ENCODE data around the gene GPR157.
A peak's percentile ranks its signal among the peaks of the same experiment; 100 is the strongest.

The GPR157 gene

DNA sequence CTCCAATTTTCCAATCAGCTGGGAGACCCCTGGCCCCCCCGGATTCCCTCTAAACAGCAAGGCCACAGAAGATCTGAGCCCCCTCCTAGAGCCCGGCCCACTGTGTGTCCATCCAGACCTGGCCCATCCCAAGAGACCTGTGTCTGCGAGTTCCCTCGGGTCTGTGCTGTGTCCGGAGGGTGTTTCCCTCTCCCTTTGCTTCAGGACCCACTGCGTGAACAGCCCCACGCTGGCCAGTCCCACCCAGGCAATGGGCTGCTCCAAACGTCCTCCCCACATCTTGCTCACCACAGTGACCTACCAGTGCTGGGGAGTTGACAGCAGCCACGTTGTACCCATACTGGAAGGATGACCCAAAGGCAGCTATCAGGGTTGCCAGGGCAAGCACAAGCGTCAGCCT is 71.1 kb downstream of the GPR157 start:
- Histone ChIP-seq H2BK12ac (ENCODE audit: low read length) (no peak overlapping the region), H3K14ac (ENCODE audit: low read length) (no peak overlapping the region), H2BK15ac (ENCODE audit: low read length) (no peak overlapping the region), H3K4ac (ENCODE audit: low read length) (no peak overlapping the region), H2BK120ac (ENCODE audit: low read depth, low read length) (no peak overlapping the region), H4K91ac (ENCODE audit: low read depth, low read length, poor library complexity) (no peak overlapping the region), H4K8ac (ENCODE audit: low read depth, low read length) (no peak overlapping the region), H3K27me3 (ENCODE audit: control insufficient read depth in 3 of 3, insufficient read depth in 3 of 3, low read depth in 1 of 3, low read length in 3 of 3) (no peaks in the 10 kb centered on the region), H3K18ac (ENCODE audit: low read length) (peak overlapping the region; percentile 84), H3K9me3 (replicated peaks in 1 of 2; ENCODE audit: control insufficient read depth in 2 of 2, insufficient read depth in 1 of 2, low read depth in 1 of 2, low read length in 2 of 2) (peaks cover 0 to 3% of the 10 kb centered on the region in 2 donors), H3K4me3 (ENCODE audit: low read length in 2 of 2) (no peak overlapping the region), H3K36me3 (replicated peaks in 1 of 2; ENCODE audit: control insufficient read depth in 2 of 2, insufficient read depth in 2 of 2, low read length in 2 of 2) (no peaks in the 10 kb centered on the region), H3K23ac (ENCODE audit: low read depth, low read length, poor library complexity) (no peak overlapping the region), H2AK5ac (ENCODE audit: low read depth, low read length) (no peak overlapping the region), H3K4me1 (ENCODE audit: control insufficient read depth in 2 of 2, insufficient read depth in 1 of 2, low read depth in 1 of 2, low read length in 2 of 2) (peaks cover 0 to 4% of the 10 kb centered on the region in 2 donors), H3K9ac (ENCODE audit: low read depth, low read length, poor library complexity) (no peak overlapping the region), H2BK5ac (ENCODE audit: low read length) (no peak overlapping the region), H2AFZ (ENCODE audit: low read length) (no peak overlapping the region), H3K4me2 (ENCODE audit: insufficient read depth, low read length, poor library complexity, severe bottlenecking) (no peak overlapping the region), H3K79me1 (ENCODE audit: low read depth, low read length) (no peaks in the 10 kb centered on the region), H3K27ac (replicated peaks; ENCODE audit: low read length) (no peak overlapping the region)
- DNase-seq (ENCODE audit: low spot score), result no peak
- no CpG with 5 or more reads among the region's 10 CpGs for WGBS, 2 donors (ENCODE audit: extremely low coverage in 2 of 2, insufficient read length in 2 of 2, insufficient replicate concordance in 1 of 2)

DNA sequence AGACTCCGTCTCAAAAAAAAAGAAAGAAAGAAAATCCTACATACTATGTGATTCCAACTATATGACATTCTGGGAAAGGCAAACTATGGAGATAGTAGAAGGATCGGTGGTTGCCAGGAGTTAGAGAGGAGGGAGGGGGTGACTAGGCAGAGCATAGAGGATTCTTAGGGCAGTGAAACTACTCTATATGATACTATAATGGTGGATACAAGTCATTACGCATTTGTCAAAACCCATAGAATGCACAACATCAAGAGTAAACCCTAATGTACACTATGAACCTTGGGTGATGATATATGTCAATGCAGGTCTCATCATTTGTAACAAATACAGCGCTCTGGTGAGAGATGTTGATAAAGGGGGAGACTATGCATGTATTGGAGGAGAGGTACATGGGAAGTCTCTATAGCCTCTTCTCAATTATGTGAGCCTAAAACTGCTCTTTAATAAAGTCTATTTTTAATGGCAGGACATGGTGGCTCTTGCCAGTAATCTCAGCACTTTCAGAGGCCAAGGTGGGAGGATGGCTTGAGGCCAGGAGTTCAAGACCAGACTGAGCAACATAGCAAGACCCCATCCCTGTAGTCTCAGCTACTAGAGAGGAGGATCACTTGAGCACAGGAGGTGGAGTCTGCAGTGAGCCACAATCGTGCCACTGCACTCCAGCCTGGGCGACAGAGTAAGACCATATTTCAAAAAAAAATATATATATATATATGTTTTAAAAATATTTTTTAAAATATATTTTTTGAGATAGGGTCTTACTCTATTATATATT is 76.4 kb downstream of the GPR157 start:
- no peak overlapping the region for H2AK5ac ChIP-seq (ENCODE audit: low read depth, low read length)
- H3K23ac ChIP-seq (ENCODE audit: low read depth, low read length, poor library complexity), result no peak overlapping the region
- H2BK15ac ChIP-seq (ENCODE audit: low read length), result no peak overlapping the region
- no peak overlapping the region for H2BK12ac ChIP-seq (ENCODE audit: low read length)
- no CpG with 5 or more reads among the region's 6 CpGs for WGBS, 2 donors (ENCODE audit: extremely low coverage in 2 of 2, insufficient read length in 2 of 2, insufficient replicate concordance in 1 of 2)
- no peaks in the 10 kb centered on the region for H3K9me3 ChIP-seq (replicated peaks in 1 of 2; ENCODE audit: control insufficient read depth in 2 of 2, insufficient read depth in 1 of 2, low read depth in 1 of 2, low read length in 2 of 2)
- H3K27ac ChIP-seq (replicated peaks; ENCODE audit: low read length), result no peak overlapping the region
- H3K4ac ChIP-seq (ENCODE audit: low read length), result no peak overlapping the region
- no peaks in the 10 kb centered on the region for H3K27me3 ChIP-seq (ENCODE audit: control insufficient read depth in 3 of 3, insufficient read depth in 3 of 3, low read depth in 1 of 3, low read length in 3 of 3)
- DNase-seq (ENCODE audit: low spot score), result no peak
- H4K8ac ChIP-seq (ENCODE audit: low read depth, low read length), result no peak overlapping the region
- H3K4me2 ChIP-seq (ENCODE audit: insufficient read depth, low read length, poor library complexity, severe bottlenecking), result no peak overlapping the region
- no peaks in the 10 kb centered on the region for H3K36me3 ChIP-seq (replicated peaks in 1 of 2; ENCODE audit: control insufficient read depth in 2 of 2, insufficient read depth in 2 of 2, low read length in 2 of 2)
- H3K14ac ChIP-seq (ENCODE audit: low read length), result no peak overlapping the region
- H3K4me3 ChIP-seq (ENCODE audit: low read length in 2 of 2), result no peak overlapping the region
- H4K91ac ChIP-seq (ENCODE audit: low read depth, low read length, poor library complexity), result no peak overlapping the region
- H3K4me1 ChIP-seq (ENCODE audit: control insufficient read depth in 2 of 2, insufficient read depth in 1 of 2, low read depth in 1 of 2, low read length in 2 of 2), result no peaks in the 10 kb centered on the region
- no peaks in the 10 kb centered on the region for H3K79me1 ChIP-seq (ENCODE audit: low read depth, low read length)
- H2AFZ ChIP-seq (ENCODE audit: low read length), result no peak overlapping the region
- no peak overlapping the region for H3K9ac ChIP-seq (ENCODE audit: low read depth, low read length, poor library complexity)
- no peak overlapping the region for H2BK120ac ChIP-seq (ENCODE audit: low read depth, low read length)
- H3K18ac ChIP-seq (ENCODE audit: low read length), result no peak overlapping the region
- H2BK5ac ChIP-seq (ENCODE audit: low read length), result no peak overlapping the region

DNA sequence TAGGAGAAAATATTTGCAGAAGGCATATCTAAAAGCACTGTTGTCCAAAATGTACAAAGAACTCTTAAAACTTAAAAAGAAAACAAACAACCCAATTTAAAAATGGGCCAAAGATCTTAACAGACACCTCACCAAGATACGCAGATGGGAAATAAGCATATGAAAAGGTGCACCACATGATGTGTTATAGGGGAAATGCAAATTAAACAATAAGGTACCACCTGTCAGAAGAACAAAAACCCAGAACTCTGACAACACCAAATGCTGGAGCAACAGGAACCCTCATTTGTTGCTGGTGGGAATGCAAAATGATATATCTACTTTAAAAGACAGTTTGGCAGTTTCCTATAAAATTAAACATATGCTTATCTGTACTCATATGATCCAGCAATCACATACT is 77.5 kb downstream of the GPR157 start:
- Histone ChIP-seq H3K9me3 (replicated peaks in 1 of 2; ENCODE audit: control insufficient read depth in 2 of 2, insufficient read depth in 1 of 2, low read depth in 1 of 2, low read length in 2 of 2) (no peaks in the 10 kb centered on the region), H2AK5ac (ENCODE audit: low read depth, low read length) (no peak overlapping the region), H2AFZ (ENCODE audit: low read length) (no peak overlapping the region), H3K79me1 (ENCODE audit: low read depth, low read length) (no peaks in the 10 kb centered on the region), H3K27ac (replicated peaks; ENCODE audit: low read length) (no peak overlapping the region), H3K14ac (ENCODE audit: low read length) (no peak overlapping the region), H3K4me1 (ENCODE audit: control insufficient read depth in 2 of 2, insufficient read depth in 1 of 2, low read depth in 1 of 2, low read length in 2 of 2) (no peaks in the 10 kb centered on the region), H2BK12ac (ENCODE audit: low read length) (no peak overlapping the region), H3K18ac (ENCODE audit: low read length) (no peak overlapping the region), H2BK120ac (ENCODE audit: low read depth, low read length) (no peak overlapping the region), H3K36me3 (replicated peaks in 1 of 2; ENCODE audit: control insufficient read depth in 2 of 2, insufficient read depth in 2 of 2, low read length in 2 of 2) (no peaks in the 10 kb centered on the region), H4K8ac (ENCODE audit: low read depth, low read length) (no peak overlapping the region), H2BK5ac (ENCODE audit: low read length) (no peak overlapping the region), H4K91ac (ENCODE audit: low read depth, low read length, poor library complexity) (no peak overlapping the region), H3K9ac (ENCODE audit: low read depth, low read length, poor library complexity) (no peak overlapping the region), H3K4me3 (ENCODE audit: low read length in 2 of 2) (no peak overlapping the region), H3K4me2 (ENCODE audit: insufficient read depth, low read length, poor library complexity, severe bottlenecking) (no peak overlapping the region), H3K27me3 (ENCODE audit: control insufficient read depth in 3 of 3, insufficient read depth in 3 of 3, low read depth in 1 of 3, low read length in 3 of 3) (peaks cover 0 to 2% (median 0%) of the 10 kb centered on the region in 3 experiments), H3K4ac (ENCODE audit: low read length) (no peak overlapping the region), H3K23ac (ENCODE audit: low read depth, low read length, poor library complexity) (no peak overlapping the region), H2BK15ac (ENCODE audit: low read length) (no peak overlapping the region)
- DNase-seq (ENCODE audit: low spot score), result no peak
- WGBS, 2 donors (ENCODE audit: extremely low coverage in 2 of 2, insufficient read length in 2 of 2, insufficient replicate concordance in 1 of 2), result no CpG with 5 or more reads among the region's 1 CpG

DNA sequence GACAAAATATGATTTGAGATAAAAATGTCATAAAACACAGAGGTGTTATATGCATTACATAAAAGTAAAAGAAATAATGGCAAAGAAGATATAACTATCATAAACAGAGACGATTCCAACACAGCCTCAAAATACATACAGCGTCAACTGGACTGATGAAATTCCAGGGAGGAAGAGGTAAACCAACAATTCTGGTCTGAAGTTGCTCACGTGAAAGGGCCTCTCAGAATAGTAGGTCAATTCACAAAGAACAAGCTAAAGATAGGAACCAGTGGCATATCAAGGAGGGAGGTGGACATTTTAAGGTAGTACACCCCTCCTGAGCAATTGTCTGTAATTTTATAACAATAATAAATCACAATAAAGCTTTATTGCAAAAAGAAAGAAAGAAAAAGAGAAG is 78.1 kb downstream of the GPR157 start:
- H3K9ac ChIP-seq (ENCODE audit: low read depth, low read length, poor library complexity), result no peak overlapping the region
- no peaks in the 10 kb centered on the region for H3K4me1 ChIP-seq (ENCODE audit: control insufficient read depth in 2 of 2, insufficient read depth in 1 of 2, low read depth in 1 of 2, low read length in 2 of 2)
- no peak overlapping the region for H3K27ac ChIP-seq (replicated peaks; ENCODE audit: low read length)
- H2AK5ac ChIP-seq (ENCODE audit: low read depth, low read length), result no peak overlapping the region
- H2BK12ac ChIP-seq (ENCODE audit: low read length), result no peak overlapping the region
- no peak overlapping the region for H3K18ac ChIP-seq (ENCODE audit: low read length)
- no peak for DNase-seq (ENCODE audit: low spot score)
- H3K4ac ChIP-seq (ENCODE audit: low read length), result no peak overlapping the region
- H3K4me2 ChIP-seq (ENCODE audit: insufficient read depth, low read length, poor library complexity, severe bottlenecking), result no peak overlapping the region
- no CpG with 5 or more reads among the region's 3 CpGs for WGBS, 2 donors (ENCODE audit: extremely low coverage in 2 of 2, insufficient read length in 2 of 2, insufficient replicate concordance in 1 of 2)
- no peak overlapping the region for H2BK120ac ChIP-seq (ENCODE audit: low read depth, low read length)
- H3K4me3 ChIP-seq (ENCODE audit: low read length in 2 of 2), result no peak overlapping the region
- peaks cover 0 to 4% (median 0%) of the 10 kb centered on the region in 3 experiments for H3K27me3 ChIP-seq (ENCODE audit: control insufficient read depth in 3 of 3, insufficient read depth in 3 of 3, low read depth in 1 of 3, low read length in 3 of 3)
- no peaks in the 10 kb centered on the region for H3K79me1 ChIP-seq (ENCODE audit: low read depth, low read length)
- H4K91ac ChIP-seq (ENCODE audit: low read depth, low read length, poor library complexity), result no peak overlapping the region
- no peak overlapping the region for H2AFZ ChIP-seq (ENCODE audit: low read length)
- H3K36me3 ChIP-seq (replicated peaks in 1 of 2; ENCODE audit: control insufficient read depth in 2 of 2, insufficient read depth in 2 of 2, low read length in 2 of 2), result no peaks in the 10 kb centered on the region
- no peak overlapping the region for H3K23ac ChIP-seq (ENCODE audit: low read depth, low read length, poor library complexity)
- no peak overlapping the region for H2BK5ac ChIP-seq (ENCODE audit: low read length)
- H4K8ac ChIP-seq (ENCODE audit: low read depth, low read length), result no peak overlapping the region
- no peak overlapping the region for H3K14ac ChIP-seq (ENCODE audit: low read length)
- H3K9me3 ChIP-seq (replicated peaks in 1 of 2; ENCODE audit: control insufficient read depth in 2 of 2, insufficient read depth in 1 of 2, low read depth in 1 of 2, low read length in 2 of 2), result no peaks in the 10 kb centered on the region
- no peak overlapping the region for H2BK15ac ChIP-seq (ENCODE audit: low read length)
